AG10803 (cell line): ENCODE data around the gene AGPS.
A peak's percentile ranks its signal among the peaks of the same experiment; 100 is the strongest.
"Not testable (repeated sequence)": the region's sequence is repeated elsewhere in the genome, so short reads cannot be mapped to it uniquely, and the experiment has no call there.

Experiments used
- DNase-seq: peaks from one replicate; pipeline ENCODE4 v3.0.0; 2010; ENCODE audit warnings: low read depth
- H3K4me3 ChIP-seq: 2 replicates; pipeline ENCODE4 v1.5.1; 2011; ENCODE audit warnings: mild to moderate bottlenecking, low read length, control low read depth
- CTCF ChIP-seq: conservative IDR thresholded peaks from 2 replicates; pipeline ENCODE4 v1.5.1; 2011; ENCODE audit warnings: mild to moderate bottlenecking, low read length, control low read depth, inconsistent platforms

AGPS gene

GRCh38 chr2:177404243-177404642 is 11.7 kb downstream of the AGPS start:
- no peak for DNase-seq
- H3K4me3 ChIP-seq = no peak overlapping the region
- TF ChIP-seq CTCF = no peak

- no peak for DNase-seq
- no peak overlapping the region for H3K4me3 ChIP-seq
- TF ChIP-seq CTCF = no peak
Observed at GRCh38 chr2:177405029-177405692, 12.6 kb downstream of the AGPS start.

GRCh38 chr2:177406182-177406581 is 13.6 kb downstream of the AGPS start:
- no peak for DNase-seq
- no peak overlapping the region for H3K4me3 ChIP-seq
- TF ChIP-seq CTCF = no peak

- TF ChIP-seq CTCF = no peak
- no peak for DNase-seq
- H3K4me3 ChIP-seq = no peak overlapping the region
Observed at GRCh38 chr2:177407031-177407430, 14.5 kb downstream of the AGPS start.

- DNase-seq, H3K4me3 ChIP-seq: not testable (repeated sequence)
Observed at GRCh38 chr2:177410629-177411028, 18.1 kb downstream of the AGPS start.

- H3K4me3 ChIP-seq = no peak overlapping the region
- TF ChIP-seq CTCF = no peak
- no peak for DNase-seq
Observed at GRCh38 chr2:177413703-177414102, 21.1 kb downstream of the AGPS start.

GRCh38 chr2:177419274-177419673 is 26.7 kb downstream of the AGPS start:
- TF ChIP-seq CTCF = no peak
- DNase-seq = peak; percentile 80
- H3K4me3 ChIP-seq = no peak overlapping the region

- H3K4me3 ChIP-seq = no peak overlapping the region
- DNase-seq = peak; percentile 44
- TF ChIP-seq CTCF = no peak
Observed at GRCh38 chr2:177422271-177422670, 29.7 kb downstream of the AGPS start.

GRCh38 chr2:177424120-177424519 is 31.5 kb downstream of the AGPS start:
- not testable (repeated sequence) for DNase-seq, H3K4me3 ChIP-seq

GRCh38 chr2:177424620-177425019 is 32.0 kb downstream of the AGPS start:
- DNase-seq, H3K4me3 ChIP-seq: not testable (repeated sequence)
